Gastrocnemius medialis (tissue), 4 donors: ENCODE measurements around the gene PLCL1.

Source experiments
- POLR2A ChIP-seq, 2 donors: fragments of 450-650 bp; IDR thresholded peaks; one replicate each; pipeline ENCODE4 v1.6.1; 2017; ENCODE audit warnings: antibody characterized with exemption in 2 of 2, mild to moderate bottlenecking in 2 of 2, moderate library complexity in 2 of 2
- TF ChIP-seq, protein P1 (sequence below), 5 experiments: fragments of 450-650 bp in 3 of 5; fragments of 200-600 bp in 2 of 5; sonication (generic) in 2 of 5; IDR thresholded peaks in 4 of 5; conservative IDR thresholded peaks in 1 of 5; 1 replicate in 4 of 5; 2 replicates in 1 of 5; pipeline ENCODE4 v1.5.1; 2016 to 2019; ENCODE audit warnings: antibody characterized with exemption in 5 of 5, mild to moderate bottlenecking in 3 of 5, moderate library complexity in 3 of 5

DNA sequence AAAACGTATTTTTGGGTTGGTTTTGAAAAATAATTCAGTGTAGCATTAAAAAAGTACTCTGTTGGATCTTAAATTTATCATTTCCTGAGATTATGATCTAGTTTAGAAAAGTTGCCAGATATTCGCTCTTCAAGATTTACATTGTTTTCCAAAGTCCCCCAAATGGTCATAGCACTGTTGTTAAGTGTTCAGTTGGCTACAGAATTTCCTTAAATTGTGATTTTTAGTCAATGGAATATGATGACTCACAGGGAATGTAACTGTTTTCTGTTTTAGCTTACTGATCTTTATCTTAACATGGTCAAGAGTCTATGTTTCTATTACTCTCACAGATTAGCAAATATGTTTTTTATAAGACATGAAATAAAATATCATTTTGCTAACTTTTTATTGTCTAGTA is 23.2 kb downstream of the PLCL1 start:
- TF ChIP-seq, protein P1, sequence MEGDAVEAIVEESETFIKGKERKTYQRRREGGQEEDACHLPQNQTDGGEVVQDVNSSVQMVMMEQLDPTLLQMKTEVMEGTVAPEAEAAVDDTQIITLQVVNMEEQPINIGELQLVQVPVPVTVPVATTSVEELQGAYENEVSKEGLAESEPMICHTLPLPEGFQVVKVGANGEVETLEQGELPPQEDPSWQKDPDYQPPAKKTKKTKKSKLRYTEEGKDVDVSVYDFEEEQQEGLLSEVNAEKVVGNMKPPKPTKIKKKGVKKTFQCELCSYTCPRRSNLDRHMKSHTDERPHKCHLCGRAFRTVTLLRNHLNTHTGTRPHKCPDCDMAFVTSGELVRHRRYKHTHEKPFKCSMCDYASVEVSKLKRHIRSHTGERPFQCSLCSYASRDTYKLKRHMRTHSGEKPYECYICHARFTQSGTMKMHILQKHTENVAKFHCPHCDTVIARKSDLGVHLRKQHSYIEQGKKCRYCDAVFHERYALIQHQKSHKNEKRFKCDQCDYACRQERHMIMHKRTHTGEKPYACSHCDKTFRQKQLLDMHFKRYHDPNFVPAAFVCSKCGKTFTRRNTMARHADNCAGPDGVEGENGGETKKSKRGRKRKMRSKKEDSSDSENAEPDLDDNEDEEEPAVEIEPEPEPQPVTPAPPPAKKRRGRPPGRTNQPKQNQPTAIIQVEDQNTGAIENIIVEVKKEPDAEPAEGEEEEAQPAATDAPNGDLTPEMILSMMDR (IDR thresholded peaks at IDR 0.05 in 4 of 5, conservative IDR thresholded peaks at IDR 0.05 in 1 of 5) = no peak
- no peak for TF ChIP-seq POLR2A (IDR thresholded peaks at IDR 0.05)
